Measurements from ENCODE around the gene AAMDC.

Gene AAMDC

DNA sequence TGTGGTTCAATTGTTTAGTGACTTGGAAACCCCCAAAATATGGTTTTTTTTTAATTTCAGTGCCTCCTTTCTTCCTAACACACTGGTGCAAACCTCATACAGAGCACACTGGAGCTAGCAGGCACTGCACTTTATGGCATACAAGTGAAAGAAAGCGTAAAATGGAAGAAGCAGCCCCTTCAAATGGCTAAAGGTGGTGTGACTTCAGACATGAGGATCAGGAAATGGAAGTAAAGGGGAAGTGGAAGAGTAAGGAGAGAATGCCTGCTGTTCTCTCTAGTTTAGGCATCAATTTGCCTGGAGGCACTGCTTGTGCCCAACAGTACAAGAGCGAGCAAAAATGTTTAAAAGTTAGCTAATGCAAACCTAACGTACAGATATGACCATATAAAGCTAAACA is 6.1 kb upstream of the AAMDC start:
- Histone ChIP-seq H3K9me2 (replicated peaks; ENCODE audit: insufficient read depth, low read length) (no peaks in the 10 kb centered on the region), H4K20me1 (ENCODE audit: low read depth, low read length) (peaks cover 25% of the 10 kb centered on the region)

DNA sequence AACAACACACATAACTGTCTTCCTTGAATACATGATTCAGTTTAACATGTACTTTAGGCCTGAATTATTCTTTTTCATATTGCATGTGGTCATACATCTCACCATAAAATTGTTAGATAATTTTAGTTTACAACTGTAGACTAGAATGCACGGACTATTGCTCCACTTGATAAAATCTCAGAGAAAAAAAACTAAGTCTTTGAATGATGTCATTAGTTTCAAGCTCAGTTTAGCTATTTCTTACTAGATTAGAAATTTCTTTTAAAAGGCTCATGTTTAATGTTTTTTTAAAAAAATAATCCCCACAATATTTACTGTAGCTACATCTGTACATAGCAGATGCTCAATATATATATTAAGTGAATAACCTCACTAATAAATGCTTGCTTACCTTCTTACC is 5.5 kb upstream of the AAMDC start:
- peaks cover 3% of the 10 kb centered on the region; the same call in 1 of the 2 replicates for H3F3A ChIP-seq (ENCODE audit: insufficient read depth)
- no peaks in the 10 kb centered on the region for H3K27me3 ChIP-seq (ENCODE audit: low read length)
- peaks cover 21% of the 10 kb centered on the region for H4K20me1 ChIP-seq (ENCODE audit: low read depth, low read length)
- H3K79me2 ChIP-seq (ENCODE audit: insufficient read depth, low read length), result peaks cover 98% of the 10 kb centered on the region
- H3K27ac ChIP-seq (ENCODE audit: low read depth, low read length), result no peak overlapping the region
- no peak overlapping the region for H3K9ac ChIP-seq (ENCODE audit: low read length)
- H2AFZ ChIP-seq (ENCODE audit: low read depth, low read length, severe bottlenecking), result no peak overlapping the region
- no peaks in the 10 kb centered on the region for H3K9me3 ChIP-seq (ENCODE audit: insufficient read depth, low read length)
- H3K4me3 ChIP-seq (ENCODE audit: insufficient read depth, low read length, poor library complexity, severe bottlenecking), result no peak overlapping the region
- H3K4me2 ChIP-seq (ENCODE audit: low read depth, low read length, poor library complexity, severe bottlenecking), result no peak overlapping the region
- H3K36me3 ChIP-seq (ENCODE audit: low read length), result peaks cover 18% of the 10 kb centered on the region; the same call in 1 of the 2 replicates
- H3K9me2 ChIP-seq (replicated peaks; ENCODE audit: insufficient read depth, low read length), result no peaks in the 10 kb centered on the region
- TF ChIP-seq EZH2phosphoT487 (conservative IDR thresholded peaks at IDR 0.05; ENCODE audit: low read length), result no peak
- TF ChIP-seq, protein P1, sequence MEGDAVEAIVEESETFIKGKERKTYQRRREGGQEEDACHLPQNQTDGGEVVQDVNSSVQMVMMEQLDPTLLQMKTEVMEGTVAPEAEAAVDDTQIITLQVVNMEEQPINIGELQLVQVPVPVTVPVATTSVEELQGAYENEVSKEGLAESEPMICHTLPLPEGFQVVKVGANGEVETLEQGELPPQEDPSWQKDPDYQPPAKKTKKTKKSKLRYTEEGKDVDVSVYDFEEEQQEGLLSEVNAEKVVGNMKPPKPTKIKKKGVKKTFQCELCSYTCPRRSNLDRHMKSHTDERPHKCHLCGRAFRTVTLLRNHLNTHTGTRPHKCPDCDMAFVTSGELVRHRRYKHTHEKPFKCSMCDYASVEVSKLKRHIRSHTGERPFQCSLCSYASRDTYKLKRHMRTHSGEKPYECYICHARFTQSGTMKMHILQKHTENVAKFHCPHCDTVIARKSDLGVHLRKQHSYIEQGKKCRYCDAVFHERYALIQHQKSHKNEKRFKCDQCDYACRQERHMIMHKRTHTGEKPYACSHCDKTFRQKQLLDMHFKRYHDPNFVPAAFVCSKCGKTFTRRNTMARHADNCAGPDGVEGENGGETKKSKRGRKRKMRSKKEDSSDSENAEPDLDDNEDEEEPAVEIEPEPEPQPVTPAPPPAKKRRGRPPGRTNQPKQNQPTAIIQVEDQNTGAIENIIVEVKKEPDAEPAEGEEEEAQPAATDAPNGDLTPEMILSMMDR (IDR thresholded peaks at IDR 0.05; ENCODE audit: insufficient read depth, low read length, poor library complexity, severe bottlenecking), result no peak

More for the DNA sequence above, 6.1 kb upstream of the AAMDC start:
- Histone ChIP-seq H3K9me3 (ENCODE audit: insufficient read depth, low read length) (no peaks in the 10 kb centered on the region), H3K27me3 (ENCODE audit: low read length) (no peaks in the 10 kb centered on the region), H3K36me3 (ENCODE audit: low read length) (peaks cover 18% of the 10 kb centered on the region; the same call in 1 of the 2 replicates), H3K4me2 (ENCODE audit: low read depth, low read length, poor library complexity, severe bottlenecking) (no peak overlapping the region), H3K9ac (ENCODE audit: low read length) (no peak overlapping the region), H3K4me3 (ENCODE audit: insufficient read depth, low read length, poor library complexity, severe bottlenecking) (no peak overlapping the region), H2AFZ (ENCODE audit: low read depth, low read length, severe bottlenecking) (no peak overlapping the region), H3F3A (ENCODE audit: insufficient read depth) (peaks cover 3% of the 10 kb centered on the region; the same call in 1 of the 2 replicates), H3K79me2 (ENCODE audit: insufficient read depth, low read length) (peaks cover 99% of the 10 kb centered on the region), H3K27ac (ENCODE audit: low read depth, low read length) (no peak overlapping the region)
- TF ChIP-seq, protein P1 (IDR thresholded peaks at IDR 0.05; ENCODE audit: insufficient read depth, low read length, poor library complexity, severe bottlenecking), result no peak
- no peak for TF ChIP-seq EZH2phosphoT487 (conservative IDR thresholded peaks at IDR 0.05; ENCODE audit: low read length)

DNA sequence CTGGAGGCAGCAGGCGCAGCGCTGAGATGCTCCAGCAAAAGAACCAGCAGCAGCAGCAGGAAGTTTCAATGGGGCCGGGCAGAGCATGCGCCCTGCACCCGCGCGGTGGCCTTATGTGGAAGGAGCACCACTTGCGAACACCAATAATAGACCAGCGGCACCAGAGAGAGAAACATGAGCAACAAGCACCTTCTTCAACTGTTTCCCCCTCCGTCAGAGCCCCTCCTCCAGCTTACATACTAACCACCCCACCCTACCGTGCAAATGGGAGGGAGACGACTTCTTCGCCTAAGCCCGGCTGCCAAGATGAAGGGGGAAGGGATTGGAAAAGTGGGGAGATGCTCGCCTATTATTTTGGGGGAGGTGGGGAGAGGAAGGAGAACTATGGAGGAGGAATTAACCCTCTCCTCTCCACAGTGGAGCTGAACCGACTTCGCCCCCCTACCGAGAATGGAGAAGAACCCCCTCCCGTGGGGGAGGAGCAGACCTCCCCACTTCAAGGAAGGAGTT is 1.5 kb upstream of the AAMDC start:
- Histone ChIP-seq H3K36me3 (ENCODE audit: low read length) (peaks cover 9% of the 10 kb centered on the region; the same call in 1 of the 2 replicates), H3F3A (ENCODE audit: insufficient read depth) (peaks cover 3% of the 10 kb centered on the region; the same call in 1 of the 2 replicates), H3K9me2 (replicated peaks; ENCODE audit: insufficient read depth, low read length) (no peaks in the 10 kb centered on the region), H2AFZ (ENCODE audit: low read depth, low read length, severe bottlenecking) (peak overlapping the region; percentile 75), H3K4me2 (ENCODE audit: low read depth, low read length, poor library complexity, severe bottlenecking) (peak overlapping the region; percentile 88), H3K9me3 (ENCODE audit: insufficient read depth, low read length) (no peaks in the 10 kb centered on the region), H3K27ac (ENCODE audit: low read depth, low read length) (peak overlapping the region; percentile 80), H3K79me2 (ENCODE audit: insufficient read depth, low read length) (peaks cover 58% of the 10 kb centered on the region), H4K20me1 (ENCODE audit: low read depth, low read length) (peaks cover 17% of the 10 kb centered on the region), H3K4me3 (ENCODE audit: insufficient read depth, low read length, poor library complexity, severe bottlenecking) (peak overlapping the region; percentile 95), H3K9ac (ENCODE audit: low read length) (peak overlapping the region; percentile 98), H3K27me3 (ENCODE audit: low read length) (no peaks in the 10 kb centered on the region)
- TF ChIP-seq, protein P1 (IDR thresholded peaks at IDR 0.05; ENCODE audit: insufficient read depth, low read length, poor library complexity, severe bottlenecking), result no peak
- no peak for TF ChIP-seq EZH2phosphoT487 (conservative IDR thresholded peaks at IDR 0.05; ENCODE audit: low read length)
